Measurements from ENCODE around the gene CPPED1.

The CPPED1 gene

DNA sequence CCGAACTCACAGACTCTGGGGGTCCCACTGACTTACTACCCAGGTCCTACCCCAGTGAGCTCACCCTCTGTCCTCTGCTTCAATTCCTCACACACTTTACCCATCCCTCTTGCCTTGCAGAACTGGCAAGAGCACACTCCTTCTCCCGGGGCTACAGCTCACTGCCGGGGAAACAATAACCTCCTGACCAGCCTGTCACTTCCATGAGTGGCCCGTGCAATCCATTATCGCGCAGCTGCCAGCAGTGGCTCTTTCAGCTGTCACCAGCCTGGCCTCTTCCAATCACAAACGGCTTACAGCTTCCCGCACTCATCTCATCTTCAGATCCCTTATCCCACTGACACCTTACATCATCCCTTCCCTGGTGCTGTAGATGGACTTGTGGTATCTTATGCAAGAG, 79.5 kb downstream of the CPPED1 start:
- no peak overlapping the region for H3K4me3 ChIP-seq (ENCODE audit: low read depth, low read length)
- no peak overlapping the region for H3K9ac ChIP-seq (ENCODE audit: low read depth, low read length)
- H3K4me1 ChIP-seq (ENCODE audit: control insufficient read depth, insufficient read depth, low read length): no peaks in the 10 kb centered on the region
- H3K27me3 ChIP-seq (ENCODE audit: control insufficient read depth, insufficient read depth, low read length): no peaks in the 10 kb centered on the region
- H3K36me3 ChIP-seq (ENCODE audit: control insufficient read depth, insufficient read depth, low read length): no peaks in the 10 kb centered on the region
- no peaks in the 10 kb centered on the region for H3K9me3 ChIP-seq (ENCODE audit: control insufficient read depth, insufficient read depth, low read length)

DNA sequence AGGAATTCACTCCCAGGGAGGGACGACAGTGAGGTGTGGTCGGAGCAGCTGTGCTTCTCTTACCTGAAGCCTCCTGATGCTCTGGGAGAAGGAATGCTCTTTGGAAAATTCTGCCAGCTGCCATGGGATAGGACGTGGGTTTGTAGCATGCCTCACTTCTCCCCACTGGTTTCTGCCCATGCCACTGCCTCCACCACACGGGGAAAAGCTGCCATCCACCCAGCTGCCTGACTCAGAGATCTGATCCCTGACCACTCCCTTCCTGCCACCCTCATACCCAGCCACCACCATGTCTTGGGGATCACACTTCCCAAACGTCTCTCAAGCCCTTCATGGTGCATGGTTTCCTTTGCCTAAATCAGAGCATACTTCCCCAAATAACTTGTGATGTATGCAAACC, 80.0 kb downstream of the CPPED1 start:
- Histone ChIP-seq H3K36me3 (ENCODE audit: control insufficient read depth, insufficient read depth, low read length) (no peaks in the 10 kb centered on the region), H3K9me3 (ENCODE audit: control insufficient read depth, insufficient read depth, low read length) (no peaks in the 10 kb centered on the region), H3K4me1 (ENCODE audit: control insufficient read depth, insufficient read depth, low read length) (no peaks in the 10 kb centered on the region)

DNA sequence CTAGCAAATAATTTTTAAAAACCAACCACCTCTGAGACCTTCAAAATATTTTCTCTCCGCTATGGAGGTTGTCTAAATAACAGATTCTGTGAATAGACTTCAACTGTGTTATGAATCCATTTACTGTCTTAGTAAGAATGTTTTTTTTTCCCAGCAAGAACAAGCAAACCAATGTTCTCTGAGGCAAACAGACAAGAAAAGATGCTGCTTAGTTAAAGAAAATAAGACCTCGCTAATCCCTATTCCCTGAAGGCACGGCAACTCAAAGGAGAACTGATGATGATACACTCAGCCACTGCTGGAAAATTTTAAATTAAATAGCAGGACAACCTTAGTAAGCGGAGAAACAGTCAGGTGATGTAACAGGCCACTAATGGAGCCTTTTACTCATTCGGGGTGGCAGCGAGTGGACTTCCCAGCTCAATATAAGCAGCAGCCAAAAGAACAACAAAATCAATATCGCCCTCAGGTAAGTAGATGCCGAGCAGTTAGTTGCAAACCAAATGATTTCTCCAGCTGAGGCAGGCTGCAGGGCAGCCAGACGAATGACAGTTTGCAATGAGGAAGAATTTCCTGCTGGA, 81.8 kb downstream of the CPPED1 start:
- no peaks in the 10 kb centered on the region for H3K27me3 ChIP-seq (ENCODE audit: control insufficient read depth, insufficient read depth, low read length)
- H3K4me1 ChIP-seq (ENCODE audit: control insufficient read depth, insufficient read depth, low read length): no peaks in the 10 kb centered on the region
- H3K36me3 ChIP-seq (ENCODE audit: control insufficient read depth, insufficient read depth, low read length): no peaks in the 10 kb centered on the region
- H3K4me3 ChIP-seq (ENCODE audit: low read depth, low read length): no peak overlapping the region
- no peaks in the 10 kb centered on the region for H3K9me3 ChIP-seq (ENCODE audit: control insufficient read depth, insufficient read depth, low read length)
- H3K9ac ChIP-seq (ENCODE audit: low read depth, low read length): no peak overlapping the region

More for the DNA sequence above, 80.0 kb downstream of the CPPED1 start:
- Histone ChIP-seq H3K4me3 (ENCODE audit: low read depth, low read length) (no peak overlapping the region), H3K27me3 (ENCODE audit: control insufficient read depth, insufficient read depth, low read length) (no peaks in the 10 kb centered on the region), H3K9ac (ENCODE audit: low read depth, low read length) (no peak overlapping the region)

DNA sequence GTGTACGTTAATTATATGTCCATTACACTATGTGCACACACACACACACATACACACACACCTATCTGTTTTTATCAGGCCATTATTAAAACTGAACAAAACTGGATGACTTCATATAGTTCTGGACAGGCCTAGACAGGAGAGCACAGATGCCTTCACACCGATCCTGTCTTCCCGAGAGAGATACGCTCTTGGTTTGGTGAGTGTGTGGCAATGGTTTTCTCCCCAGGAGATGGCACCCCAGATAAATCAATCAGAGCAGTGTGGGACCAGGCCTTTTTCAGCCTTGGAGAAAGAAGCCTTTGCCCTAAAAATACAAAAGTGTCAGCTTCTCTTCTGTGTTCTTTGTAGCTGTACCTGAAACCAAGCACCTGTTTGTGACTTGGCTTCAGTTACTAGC, 83.7 kb downstream of the CPPED1 start:
- Histone ChIP-seq H3K9me3 (ENCODE audit: control insufficient read depth, insufficient read depth, low read length) (no peaks in the 10 kb centered on the region), H3K4me3 (ENCODE audit: low read depth, low read length) (no peak overlapping the region), H3K9ac (ENCODE audit: low read depth, low read length) (no peak overlapping the region), H3K4me1 (ENCODE audit: control insufficient read depth, insufficient read depth, low read length) (no peaks in the 10 kb centered on the region), H3K27me3 (ENCODE audit: control insufficient read depth, insufficient read depth, low read length) (no peaks in the 10 kb centered on the region), H3K36me3 (ENCODE audit: control insufficient read depth, insufficient read depth, low read length) (no peaks in the 10 kb centered on the region)

DNA sequence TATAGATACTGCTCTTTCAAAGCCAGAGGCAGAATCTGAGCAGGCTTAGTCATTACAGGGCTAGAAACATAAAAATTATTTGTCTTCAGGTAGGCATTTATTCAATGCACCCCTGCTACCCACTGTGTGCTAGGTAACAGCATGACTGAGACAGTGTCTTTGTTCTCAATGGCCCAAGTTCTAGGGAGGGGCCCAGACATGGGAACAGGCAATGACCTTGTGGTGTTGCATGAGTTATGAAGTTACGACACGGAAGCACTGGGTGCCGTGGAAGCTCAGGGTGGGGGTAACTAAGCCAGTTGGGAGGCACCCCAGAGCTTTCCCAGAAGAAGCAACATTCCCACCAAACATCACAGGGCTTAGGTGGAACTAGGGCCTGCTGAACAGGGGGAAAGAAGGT, 87.0 kb downstream of the CPPED1 start:
- H3K27me3 ChIP-seq (ENCODE audit: control insufficient read depth, insufficient read depth, low read length): no peaks in the 10 kb centered on the region
- no peaks in the 10 kb centered on the region for H3K36me3 ChIP-seq (ENCODE audit: control insufficient read depth, insufficient read depth, low read length)
- no peak overlapping the region for H3K4me3 ChIP-seq (ENCODE audit: low read depth, low read length)
- no peaks in the 10 kb centered on the region for H3K9me3 ChIP-seq (ENCODE audit: control insufficient read depth, insufficient read depth, low read length)
- H3K9ac ChIP-seq (ENCODE audit: low read depth, low read length): no peak overlapping the region
- no peaks in the 10 kb centered on the region for H3K4me1 ChIP-seq (ENCODE audit: control insufficient read depth, insufficient read depth, low read length)

DNA sequence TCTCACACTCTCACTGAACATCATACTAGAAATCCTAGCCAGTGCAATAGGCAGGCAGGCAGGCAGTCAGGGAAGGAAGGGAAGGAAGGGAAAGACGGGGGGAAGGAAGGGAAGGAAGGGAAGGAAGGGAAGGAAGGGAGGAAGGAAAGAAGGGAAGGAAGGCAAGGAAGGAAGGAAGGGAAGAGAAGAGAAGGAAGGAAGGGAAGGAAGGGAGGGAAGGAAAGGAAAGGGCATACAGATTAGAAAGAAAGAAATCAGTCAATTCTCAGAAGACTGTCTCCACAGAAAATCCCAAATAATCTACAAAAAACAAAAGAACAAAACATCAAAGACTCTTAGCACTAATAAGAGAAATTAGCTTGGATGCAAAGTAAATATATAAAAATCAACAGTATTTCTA, 93.9 kb downstream of the CPPED1 start:
- H3K4me1 ChIP-seq (ENCODE audit: control insufficient read depth, insufficient read depth, low read length): no peaks in the 10 kb centered on the region
- no peaks in the 10 kb centered on the region for H3K36me3 ChIP-seq (ENCODE audit: control insufficient read depth, insufficient read depth, low read length)
- H3K9me3 ChIP-seq (ENCODE audit: control insufficient read depth, insufficient read depth, low read length): no peaks in the 10 kb centered on the region
- no peaks in the 10 kb centered on the region for H3K27me3 ChIP-seq (ENCODE audit: control insufficient read depth, insufficient read depth, low read length)
- no peak overlapping the region for H3K4me3 ChIP-seq (ENCODE audit: low read depth, low read length)
- H3K9ac ChIP-seq (ENCODE audit: low read depth, low read length): no peak overlapping the region

DNA sequence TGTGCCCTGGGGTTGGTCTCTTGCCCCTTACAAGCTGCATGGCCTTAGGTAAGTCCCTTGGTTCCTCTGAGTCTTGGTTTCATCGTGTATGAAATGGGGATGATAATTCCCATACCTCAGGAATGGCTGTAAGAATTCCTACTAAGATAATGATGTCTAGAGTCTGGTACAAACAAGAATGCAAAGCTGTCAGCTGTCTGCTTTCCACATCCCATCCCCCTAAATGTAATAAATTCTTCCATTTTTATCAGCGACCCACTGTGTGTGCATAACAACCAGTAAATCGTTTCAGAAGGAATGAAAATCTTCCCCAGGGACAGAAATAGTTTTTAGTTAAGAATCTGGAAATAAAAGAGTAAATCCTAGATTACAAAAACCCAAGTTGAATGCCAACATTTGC, 95.4 kb downstream of the CPPED1 start:
- H3K9ac ChIP-seq (ENCODE audit: low read depth, low read length): no peak overlapping the region
- no peaks in the 10 kb centered on the region for H3K36me3 ChIP-seq (ENCODE audit: control insufficient read depth, insufficient read depth, low read length)
- H3K4me1 ChIP-seq (ENCODE audit: control insufficient read depth, insufficient read depth, low read length): no peaks in the 10 kb centered on the region
- H3K27me3 ChIP-seq (ENCODE audit: control insufficient read depth, insufficient read depth, low read length): no peaks in the 10 kb centered on the region
- no peak overlapping the region for H3K4me3 ChIP-seq (ENCODE audit: low read depth, low read length)
- no peaks in the 10 kb centered on the region for H3K9me3 ChIP-seq (ENCODE audit: control insufficient read depth, insufficient read depth, low read length)

DNA sequence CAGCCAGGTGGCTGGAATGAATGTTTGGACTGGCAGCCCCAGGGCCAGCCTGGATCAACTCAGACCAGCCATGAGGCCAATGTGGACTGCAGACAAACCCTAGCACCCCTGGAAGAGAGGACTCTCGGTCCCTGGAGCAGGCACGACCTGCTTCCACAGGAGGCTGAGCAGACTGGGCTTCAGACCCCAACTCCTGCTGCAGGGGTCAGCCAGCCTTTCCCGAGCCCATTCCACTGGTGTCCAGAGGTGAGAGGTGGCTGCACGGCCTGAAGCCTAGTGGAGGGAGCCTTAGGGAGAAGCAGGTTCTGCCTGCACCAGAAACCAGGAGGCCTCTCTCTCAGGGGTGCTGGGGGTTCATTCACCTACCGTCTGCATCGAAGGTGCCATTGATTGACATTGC, 97.1 kb downstream of the CPPED1 start:
- Histone ChIP-seq H3K36me3 (ENCODE audit: control insufficient read depth, insufficient read depth, low read length) (peaks cover under 1% of the 10 kb centered on the region), H3K4me3 (ENCODE audit: low read depth, low read length) (no peak overlapping the region), H3K27me3 (ENCODE audit: control insufficient read depth, insufficient read depth, low read length) (no peaks in the 10 kb centered on the region), H3K9me3 (ENCODE audit: control insufficient read depth, insufficient read depth, low read length) (no peaks in the 10 kb centered on the region), H3K9ac (ENCODE audit: low read depth, low read length) (no peak overlapping the region), H3K4me1 (ENCODE audit: control insufficient read depth, insufficient read depth, low read length) (no peaks in the 10 kb centered on the region)

DNA sequence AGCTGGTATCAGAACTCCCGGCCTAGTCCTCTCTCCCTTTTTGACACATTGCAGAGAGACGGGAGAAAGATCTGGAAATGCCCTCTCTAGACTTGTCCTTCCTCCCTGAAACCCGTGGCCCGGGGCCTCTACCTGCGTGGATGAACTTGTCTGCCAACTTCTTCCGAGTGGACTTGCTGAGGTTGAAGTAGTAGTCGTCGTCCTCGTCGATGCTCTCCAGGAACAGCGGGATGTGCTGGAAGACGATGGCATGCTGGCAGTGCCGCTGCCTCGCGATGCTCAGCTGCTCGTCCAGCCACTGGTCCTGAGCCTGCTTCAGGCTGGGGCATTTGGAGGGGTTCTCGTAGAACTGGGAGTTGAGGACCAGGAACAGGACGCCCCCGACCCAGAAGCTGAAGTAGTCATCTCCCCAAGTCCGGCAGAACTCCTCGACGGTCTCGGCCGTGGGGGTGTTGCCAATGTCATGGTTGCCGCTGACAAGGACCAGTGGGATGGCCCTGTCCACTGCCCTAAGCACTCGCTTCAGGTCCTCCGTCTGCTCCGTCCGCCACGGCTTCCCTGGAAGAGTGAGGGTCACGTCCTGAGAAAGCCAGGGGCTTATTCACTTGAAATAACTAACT, 99.1 kb downstream of the CPPED1 start:
- Histone ChIP-seq H3K36me3 (ENCODE audit: control insufficient read depth, insufficient read depth, low read length) (peaks cover 2% of the 10 kb centered on the region), H3K27me3 (ENCODE audit: control insufficient read depth, insufficient read depth, low read length) (no peaks in the 10 kb centered on the region)

DNA sequence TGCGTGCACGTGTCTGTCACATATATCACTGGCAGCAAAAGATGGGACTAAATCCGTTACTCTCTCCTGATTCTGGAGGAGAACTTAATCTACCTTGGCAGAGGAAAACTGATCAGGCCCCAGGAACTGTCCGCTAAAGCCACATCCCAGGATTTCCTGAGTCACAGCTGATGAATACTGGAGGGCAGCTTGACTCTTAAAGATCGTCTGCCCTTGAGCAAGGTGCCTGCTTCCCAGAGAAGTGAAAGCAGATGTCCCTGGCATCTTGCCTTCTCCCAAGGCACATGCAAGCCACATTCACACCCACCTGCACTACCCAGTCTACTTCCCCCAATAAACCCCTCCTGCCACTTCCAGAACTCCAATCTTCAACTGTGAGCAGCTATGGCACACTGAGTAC, 99.8 kb downstream of the CPPED1 start:
- Histone ChIP-seq H3K9me3 (ENCODE audit: control insufficient read depth, insufficient read depth, low read length) (no peaks in the 10 kb centered on the region), H3K36me3 (ENCODE audit: control insufficient read depth, insufficient read depth, low read length) (peaks cover 2% of the 10 kb centered on the region), H3K9ac (ENCODE audit: low read depth, low read length) (no peak overlapping the region), H3K4me1 (ENCODE audit: control insufficient read depth, insufficient read depth, low read length) (no peaks in the 10 kb centered on the region), H3K27me3 (ENCODE audit: control insufficient read depth, insufficient read depth, low read length) (no peaks in the 10 kb centered on the region), H3K4me3 (ENCODE audit: low read depth, low read length) (no peak overlapping the region)

More for the DNA sequence above, 99.1 kb downstream of the CPPED1 start:
- Histone ChIP-seq H3K4me1 (ENCODE audit: control insufficient read depth, insufficient read depth, low read length) (no peaks in the 10 kb centered on the region), H3K9ac (ENCODE audit: low read depth, low read length) (no peak overlapping the region), H3K4me3 (ENCODE audit: low read depth, low read length) (no peak overlapping the region), H3K9me3 (ENCODE audit: control insufficient read depth, insufficient read depth, low read length) (no peaks in the 10 kb centered on the region)

DNA sequence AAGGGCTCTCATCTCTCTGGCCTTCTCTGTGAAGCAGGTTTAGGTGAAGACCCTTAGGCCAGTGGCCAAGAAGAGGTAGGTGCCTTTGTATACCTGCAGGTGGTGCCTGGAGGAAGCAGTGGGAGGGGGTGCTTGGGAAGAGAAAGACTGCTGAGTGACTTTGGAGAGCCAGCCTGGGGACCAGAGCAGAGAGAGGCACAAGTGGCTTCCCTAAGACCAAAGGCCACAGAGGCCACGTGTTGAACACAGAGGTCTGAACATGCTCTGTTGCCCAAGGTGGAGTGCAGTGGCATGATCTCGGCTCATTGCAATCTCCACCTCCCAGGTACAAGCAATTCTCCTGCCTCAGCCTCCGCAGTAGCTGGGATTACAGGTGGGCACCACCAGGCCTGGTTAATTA, 103.5 kb downstream of the CPPED1 start:
- H3K36me3 ChIP-seq (ENCODE audit: control insufficient read depth, insufficient read depth, low read length): peaks cover 2% of the 10 kb centered on the region
- H3K4me3 ChIP-seq (ENCODE audit: low read depth, low read length): no peak overlapping the region
- H3K27me3 ChIP-seq (ENCODE audit: control insufficient read depth, insufficient read depth, low read length): no peaks in the 10 kb centered on the region
- no peaks in the 10 kb centered on the region for H3K9me3 ChIP-seq (ENCODE audit: control insufficient read depth, insufficient read depth, low read length)
- no peak overlapping the region for H3K9ac ChIP-seq (ENCODE audit: low read depth, low read length)
- H3K4me1 ChIP-seq (ENCODE audit: control insufficient read depth, insufficient read depth, low read length): no peaks in the 10 kb centered on the region

DNA sequence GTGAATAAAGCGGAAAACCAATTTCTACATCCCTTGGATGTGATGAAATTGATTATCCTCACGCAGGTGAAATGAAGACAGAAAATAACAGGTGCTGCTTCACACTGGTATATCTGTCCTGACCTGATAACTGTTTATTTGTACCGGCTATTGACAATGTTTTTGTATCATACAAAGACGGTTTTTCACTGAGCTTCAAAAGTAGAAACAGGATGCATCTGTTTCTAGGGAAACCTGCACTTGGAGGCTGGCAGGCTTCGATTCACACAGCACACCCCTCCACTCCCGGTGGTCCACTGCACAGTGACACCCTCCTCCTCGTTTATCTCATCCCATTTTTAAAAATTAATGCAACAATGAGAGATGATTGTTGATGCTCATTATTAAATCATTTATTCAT, 104.5 kb downstream of the CPPED1 start:
- Histone ChIP-seq H3K4me1 (ENCODE audit: control insufficient read depth, insufficient read depth, low read length) (no peaks in the 10 kb centered on the region), H3K36me3 (ENCODE audit: control insufficient read depth, insufficient read depth, low read length) (peaks cover 2% of the 10 kb centered on the region)

More for the DNA sequence above, 104.5 kb downstream of the CPPED1 start:
- Histone ChIP-seq H3K27me3 (ENCODE audit: control insufficient read depth, insufficient read depth, low read length) (no peaks in the 10 kb centered on the region), H3K9ac (ENCODE audit: low read depth, low read length) (no peak overlapping the region), H3K9me3 (ENCODE audit: control insufficient read depth, insufficient read depth, low read length) (no peaks in the 10 kb centered on the region), H3K4me3 (ENCODE audit: low read depth, low read length) (no peak overlapping the region)

Measured in iPS-15b (cell line).